ENCODE results near the gene POLK.

DNA sequence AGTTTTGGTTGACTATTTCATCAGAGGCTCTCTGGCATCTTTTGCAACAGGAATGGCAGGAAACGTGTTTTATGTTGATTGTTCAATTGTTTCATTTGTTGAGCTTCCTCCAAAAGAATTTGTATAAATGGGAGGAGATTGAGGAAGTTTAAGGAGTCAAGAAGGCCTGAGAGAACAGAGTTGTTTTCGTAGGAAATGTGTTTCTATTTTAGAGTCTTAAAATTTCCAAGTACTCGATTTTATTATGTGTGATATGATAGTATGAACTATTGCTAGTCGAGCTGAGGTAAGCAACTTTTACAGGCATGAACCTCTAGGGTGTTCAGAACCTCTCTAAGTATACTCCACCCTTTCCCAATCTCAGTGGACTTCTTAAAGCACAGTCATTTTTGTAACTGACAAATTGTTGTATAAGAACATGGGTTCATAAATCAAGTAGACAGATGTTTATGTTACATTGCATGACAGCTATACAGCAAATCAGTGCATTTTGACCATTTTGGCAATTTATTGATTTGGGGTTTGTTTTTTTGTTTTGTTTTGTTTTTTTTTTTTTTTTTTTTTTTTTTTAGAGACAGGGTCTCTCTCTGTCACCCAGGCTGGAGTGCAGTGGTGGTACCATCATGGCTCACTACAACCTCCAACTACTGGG is 47.4 kb downstream of the POLK start:
- TF ChIP-seq, protein P1, sequence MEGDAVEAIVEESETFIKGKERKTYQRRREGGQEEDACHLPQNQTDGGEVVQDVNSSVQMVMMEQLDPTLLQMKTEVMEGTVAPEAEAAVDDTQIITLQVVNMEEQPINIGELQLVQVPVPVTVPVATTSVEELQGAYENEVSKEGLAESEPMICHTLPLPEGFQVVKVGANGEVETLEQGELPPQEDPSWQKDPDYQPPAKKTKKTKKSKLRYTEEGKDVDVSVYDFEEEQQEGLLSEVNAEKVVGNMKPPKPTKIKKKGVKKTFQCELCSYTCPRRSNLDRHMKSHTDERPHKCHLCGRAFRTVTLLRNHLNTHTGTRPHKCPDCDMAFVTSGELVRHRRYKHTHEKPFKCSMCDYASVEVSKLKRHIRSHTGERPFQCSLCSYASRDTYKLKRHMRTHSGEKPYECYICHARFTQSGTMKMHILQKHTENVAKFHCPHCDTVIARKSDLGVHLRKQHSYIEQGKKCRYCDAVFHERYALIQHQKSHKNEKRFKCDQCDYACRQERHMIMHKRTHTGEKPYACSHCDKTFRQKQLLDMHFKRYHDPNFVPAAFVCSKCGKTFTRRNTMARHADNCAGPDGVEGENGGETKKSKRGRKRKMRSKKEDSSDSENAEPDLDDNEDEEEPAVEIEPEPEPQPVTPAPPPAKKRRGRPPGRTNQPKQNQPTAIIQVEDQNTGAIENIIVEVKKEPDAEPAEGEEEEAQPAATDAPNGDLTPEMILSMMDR (IDR thresholded peaks at IDR 0.05 in 8 of 11, conservative IDR thresholded peaks at IDR 0.05 in 3 of 11) = no peak
- no peak for TF ChIP-seq POLR2A (IDR thresholded peaks at IDR 0.05)
